Urothelium cell line (cell line): ENCODE data around the gene PIP5K1B.

Experiments
- DNase-seq: peaks from one replicate; pipeline ENCODE4 v3.0.0; 2011; ENCODE audit warnings: low spot score, mixed read lengths
- FAIRE-seq: peaks from 2 replicates; lab custom pipeline; 2011; peaks lifted over from hg19 to GRCh38; lab: Jason Lieb, UNC

PIP5K1B gene

DNA sequence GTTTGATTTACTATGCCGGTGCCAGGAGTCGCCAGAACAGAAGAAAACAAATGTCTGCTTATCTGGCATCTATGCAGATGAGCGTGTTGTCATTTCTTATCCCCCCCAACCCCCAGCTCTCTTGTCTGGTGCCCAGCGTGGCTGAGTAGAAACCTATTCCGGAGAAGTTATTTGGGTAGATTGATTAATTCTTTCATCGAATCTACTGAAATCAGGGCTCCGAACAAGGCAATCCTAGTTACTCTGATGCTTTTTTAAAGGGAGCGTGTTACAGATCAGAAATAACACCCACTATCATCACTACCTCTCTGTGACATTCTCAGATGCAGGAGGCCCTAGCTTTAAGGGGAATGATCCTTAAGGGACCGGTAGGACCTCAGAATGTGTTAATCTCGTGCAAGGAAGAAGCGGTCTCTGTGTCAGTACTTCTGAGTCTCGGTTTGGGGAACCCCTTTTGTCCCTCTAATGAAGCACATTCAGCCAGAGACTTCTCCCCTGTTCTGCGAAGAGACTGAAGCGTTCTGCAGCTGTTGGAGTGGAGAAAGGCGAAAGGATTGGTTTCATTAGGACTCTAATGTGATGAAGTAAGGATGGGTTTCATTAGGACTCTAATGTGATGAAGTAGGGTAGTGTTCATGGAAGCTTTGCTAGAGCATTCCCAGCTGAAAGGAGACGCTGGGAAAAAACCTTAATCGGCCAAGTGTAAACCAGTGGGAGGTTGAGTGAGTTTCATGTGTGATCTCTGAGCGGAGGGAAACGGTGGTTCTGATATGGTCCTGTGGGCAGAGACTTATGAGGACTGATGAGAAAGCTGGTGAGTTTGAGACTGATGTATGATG lies 1.5 kb downstream of the PIP5K1B start:
- no peak for DNase-seq

DNA sequence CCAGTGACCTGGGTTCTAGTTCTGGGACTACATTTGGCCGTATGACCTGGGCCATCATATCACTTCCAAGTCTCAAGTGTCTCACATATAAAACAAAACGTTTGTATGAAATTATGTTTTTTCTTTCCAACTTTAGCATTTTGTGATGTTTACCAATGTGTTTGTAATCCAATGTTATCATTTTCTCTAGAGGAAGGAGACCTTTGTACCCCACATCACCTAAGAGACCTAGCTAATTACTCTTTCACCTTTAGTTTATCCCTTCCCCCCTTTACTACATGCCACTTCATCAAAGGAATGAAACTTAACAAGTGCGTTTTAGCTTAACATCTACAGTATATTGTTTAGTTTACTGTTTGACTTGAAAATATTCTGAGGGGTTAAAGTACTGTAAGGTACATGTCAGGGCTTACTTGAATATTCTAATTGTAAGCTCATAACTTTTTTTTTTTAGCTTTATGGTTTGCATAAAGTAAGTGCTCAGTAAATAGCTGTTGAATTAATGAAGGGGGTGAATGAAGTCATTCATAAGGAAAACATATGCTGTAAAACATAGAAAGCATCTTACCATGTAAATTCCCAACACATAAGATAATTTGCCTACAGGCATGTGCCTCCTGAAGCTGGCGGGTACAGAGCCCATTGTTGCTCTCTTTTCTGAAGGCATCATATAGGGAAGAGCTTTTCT lies 2.9 kb downstream of the PIP5K1B start:
- DNase-seq: no peak
- FAIRE-seq: no peak

More for the DNA sequence above, 1.5 kb downstream of the PIP5K1B start:
- FAIRE-seq: no peak

DNA sequence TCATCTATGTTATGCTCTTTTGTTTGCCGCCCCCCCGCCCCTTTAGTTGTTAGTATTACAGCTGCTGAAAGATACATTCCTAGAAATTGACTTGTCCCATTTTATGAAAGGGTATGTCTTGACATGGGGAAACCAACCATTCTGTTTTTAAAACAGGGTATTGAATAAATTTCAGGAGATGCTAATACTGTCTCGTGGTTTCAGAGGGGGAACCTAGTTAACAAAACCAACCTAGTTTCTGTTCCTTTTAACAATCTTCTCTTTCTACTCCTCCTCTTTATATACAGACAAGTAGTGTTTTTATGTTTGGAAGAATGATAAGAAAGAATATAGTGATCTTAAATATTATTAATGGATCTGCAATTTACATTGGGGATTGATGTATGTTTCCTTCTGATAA lies 3.5 kb downstream of the PIP5K1B start:
- FAIRE-seq (no peak), DNase-seq (no peak)

DNA sequence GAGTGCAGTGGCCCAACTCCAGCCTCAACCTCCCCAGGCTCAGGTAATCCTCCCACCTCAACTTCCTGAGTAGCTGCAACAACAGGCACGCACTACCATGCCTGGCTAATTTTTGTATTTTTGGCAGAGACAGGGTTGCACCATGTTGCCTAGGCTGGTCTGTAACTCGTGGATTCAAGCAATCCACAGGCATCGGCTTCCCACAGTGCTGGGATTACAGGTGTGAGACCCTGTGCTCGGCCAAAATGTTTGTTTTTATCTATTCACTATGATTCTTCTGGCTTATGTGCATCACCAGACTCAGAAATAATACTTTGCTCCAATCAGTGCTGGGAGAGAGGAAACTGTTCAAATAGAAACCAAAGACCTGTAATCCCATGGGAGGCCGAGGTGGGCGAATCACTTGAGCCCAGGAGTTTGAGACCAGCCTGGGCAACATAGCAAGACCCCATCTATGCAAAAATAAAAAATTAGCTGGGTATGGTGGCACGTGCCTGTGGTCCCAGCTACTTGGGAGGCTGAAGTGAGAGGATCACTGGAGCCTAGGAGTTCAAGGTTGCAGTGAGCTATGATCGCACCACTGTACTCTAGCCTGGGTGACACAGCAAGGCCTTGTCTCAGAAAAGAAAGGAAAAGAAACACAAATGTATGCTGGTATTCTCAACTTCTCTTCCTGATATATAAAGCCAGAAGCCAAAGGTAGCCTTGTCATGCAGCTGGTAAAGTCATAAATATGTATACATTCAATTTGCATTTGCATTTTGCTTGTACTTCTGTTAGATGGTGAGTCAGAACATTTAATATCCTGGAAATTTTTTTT lies 4.5 kb downstream of the PIP5K1B start:
- DNase-seq: no peak
- no peak for FAIRE-seq

DNA sequence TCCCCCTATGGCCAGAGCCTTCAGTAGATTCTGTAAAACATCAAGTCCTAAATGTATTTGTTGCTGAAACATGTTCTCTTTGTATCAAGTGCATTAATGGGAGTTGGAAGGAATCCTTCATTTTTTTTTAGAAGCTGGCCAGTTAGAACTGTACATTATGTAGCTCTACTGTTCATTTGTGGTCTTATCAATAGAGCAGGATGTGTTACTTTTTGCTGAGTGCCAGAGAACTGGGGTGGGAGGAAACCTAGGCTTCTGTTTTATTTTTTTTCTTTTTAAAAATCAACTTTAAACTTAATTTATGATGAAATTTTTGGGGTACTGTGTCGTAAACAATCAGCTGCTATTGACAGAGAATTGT lies 5.1 kb downstream of the PIP5K1B start:
- FAIRE-seq (no peak), DNase-seq (no peak)

DNA sequence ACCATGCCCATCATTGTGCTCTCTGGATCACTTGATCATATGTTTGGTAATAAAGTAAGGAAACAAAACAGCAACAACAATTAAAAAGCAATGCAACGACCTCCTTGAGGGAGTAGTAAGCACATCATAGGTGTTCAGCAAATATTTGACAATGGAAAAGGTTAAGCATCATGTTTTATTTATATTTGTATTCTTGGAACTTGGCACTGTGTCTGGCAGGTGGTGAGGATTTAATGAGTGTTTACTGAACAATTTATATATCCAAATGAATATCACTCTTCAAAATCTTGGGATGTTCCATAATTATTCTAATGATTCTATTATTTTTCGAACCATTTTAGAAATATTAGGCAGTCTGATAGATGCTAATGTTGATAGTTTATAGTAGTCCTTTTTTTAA lies 6.2 kb downstream of the PIP5K1B start:
- FAIRE-seq (no peak), DNase-seq (no peak)

DNA sequence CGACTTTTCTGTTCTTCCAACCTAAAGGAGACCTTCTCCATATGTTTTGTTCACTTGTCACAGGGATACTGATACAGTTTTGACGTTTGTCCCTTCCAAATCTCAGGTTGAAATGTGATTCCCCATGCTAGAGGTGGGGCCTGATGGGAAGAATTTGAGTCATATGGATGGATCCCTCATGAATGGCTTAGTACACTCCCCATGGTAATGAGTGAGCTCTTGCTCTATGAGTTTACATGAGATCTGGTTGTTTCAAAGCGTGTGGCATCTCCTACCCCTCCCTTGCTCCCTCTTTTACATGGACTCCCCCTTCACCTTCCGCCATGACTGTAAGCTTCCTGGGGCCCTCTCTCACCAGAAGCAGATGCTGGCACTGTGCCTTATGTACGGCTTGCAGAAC lies 6.9 kb downstream of the PIP5K1B start:
- DNase-seq (no peak), FAIRE-seq (no peak)

DNA sequence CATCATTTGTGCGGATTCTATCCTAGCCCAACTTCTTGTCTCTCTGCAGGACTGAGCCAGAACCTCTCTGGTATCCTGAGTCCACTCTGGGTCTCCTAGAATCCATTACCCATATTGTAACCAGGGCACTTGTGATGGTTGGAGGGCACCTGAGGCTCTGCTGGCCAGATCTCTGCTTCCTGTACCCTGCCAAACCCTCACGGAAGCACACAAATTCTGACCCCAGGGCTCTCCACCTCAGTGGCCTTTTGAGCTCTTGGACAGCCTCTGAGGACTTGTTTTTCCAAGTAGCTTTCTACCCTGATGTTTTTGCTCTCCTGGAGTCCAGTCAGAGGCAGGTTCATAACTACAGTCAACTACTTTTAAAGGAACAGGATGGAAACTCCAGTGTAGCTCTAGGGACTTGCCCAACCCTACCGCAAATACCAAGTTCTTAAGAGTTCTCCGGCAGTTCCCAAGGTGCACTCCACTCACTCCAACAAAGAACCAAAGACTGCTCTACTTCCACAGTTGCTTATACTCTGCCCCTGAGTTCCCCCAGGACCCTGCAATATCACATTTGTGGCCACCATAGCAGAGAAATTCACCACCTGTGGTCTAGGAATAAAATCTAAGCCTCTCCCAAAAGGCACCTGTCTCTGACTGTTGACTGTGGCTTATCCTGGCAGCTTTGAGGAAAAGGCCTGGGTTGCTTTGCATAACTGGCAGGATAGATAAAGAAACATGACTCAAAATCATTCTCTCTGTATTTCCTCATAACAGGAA lies 9.6 kb downstream of the PIP5K1B start:
- no peak for FAIRE-seq
- DNase-seq: no peak

DNA sequence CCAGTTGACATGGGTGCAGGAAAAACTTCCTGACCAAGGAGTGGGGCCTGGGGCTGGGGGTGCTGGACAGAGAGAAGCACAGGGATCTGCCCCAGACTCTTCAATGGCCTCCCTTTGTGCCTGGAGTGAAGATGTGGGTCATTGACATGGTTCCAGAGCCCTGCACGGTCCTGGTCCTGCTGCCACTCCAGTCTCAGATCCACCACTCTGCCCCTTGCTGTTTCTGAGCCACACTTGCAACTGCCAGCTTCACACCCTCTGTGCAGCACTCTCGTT lies 10.1 kb downstream of the PIP5K1B start:
- FAIRE-seq (no peak), DNase-seq (no peak)

DNA sequence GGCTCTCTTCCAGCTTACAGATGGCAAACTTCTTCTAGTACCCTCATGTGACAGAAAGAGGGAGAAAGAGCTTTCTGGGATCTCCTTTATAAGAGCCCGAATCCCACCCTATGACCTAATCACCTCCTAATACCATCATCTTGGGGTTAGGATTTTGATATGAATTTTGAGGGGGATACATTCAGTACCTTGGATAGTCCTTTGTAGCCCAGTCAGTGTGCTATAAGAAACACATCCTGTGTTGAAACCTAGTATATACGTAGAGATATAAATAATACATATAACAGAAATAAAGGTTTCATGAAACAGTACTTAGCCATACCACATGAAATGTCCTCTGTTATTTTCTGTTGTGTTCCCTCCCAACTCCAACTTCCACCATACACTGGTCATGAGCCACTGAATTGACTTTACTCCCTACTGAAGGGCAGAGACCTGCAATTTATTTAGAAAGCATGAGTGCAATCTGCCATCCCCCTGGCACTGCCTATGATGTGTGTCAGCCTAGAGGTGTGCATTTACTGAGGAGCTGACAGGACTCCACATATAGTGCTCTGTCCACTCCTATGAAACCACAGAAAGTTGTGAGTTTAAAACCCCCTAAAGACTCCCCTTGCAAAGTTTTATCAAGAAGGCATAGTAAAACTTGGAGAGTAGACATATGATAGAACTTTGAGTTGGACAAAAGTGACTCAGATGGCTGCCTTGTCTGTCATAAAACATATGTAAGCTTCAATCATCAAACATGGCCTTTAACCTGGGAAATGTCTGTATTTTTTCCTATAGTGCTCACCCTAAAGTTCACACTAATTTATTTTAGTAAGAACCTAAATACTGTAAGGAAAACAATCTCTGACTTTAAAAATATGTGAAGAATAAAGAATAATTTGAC lies 12.8 kb downstream of the PIP5K1B start:
- no peak for DNase-seq
- FAIRE-seq: no peak

DNA sequence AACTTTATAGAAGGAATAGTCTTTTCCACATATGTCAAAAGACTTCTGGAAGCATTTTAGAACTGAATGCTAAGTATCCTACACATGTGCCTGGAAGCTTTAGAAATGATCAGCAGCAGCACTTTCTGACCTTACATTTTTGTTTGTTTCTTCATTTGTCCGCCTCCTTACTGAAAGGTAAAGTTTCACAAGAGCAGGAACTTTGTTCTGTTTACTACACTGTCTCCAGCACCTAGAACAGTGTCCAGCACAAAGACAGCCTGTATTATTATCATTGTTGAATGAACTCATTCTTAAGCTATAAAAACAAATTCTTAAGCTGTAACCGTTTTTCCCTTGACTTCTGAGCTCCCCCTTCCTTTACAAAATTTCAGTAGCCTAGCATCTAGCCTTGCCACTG lies 14.8 kb downstream of the PIP5K1B start:
- DNase-seq: no peak
- FAIRE-seq: no peak

DNA sequence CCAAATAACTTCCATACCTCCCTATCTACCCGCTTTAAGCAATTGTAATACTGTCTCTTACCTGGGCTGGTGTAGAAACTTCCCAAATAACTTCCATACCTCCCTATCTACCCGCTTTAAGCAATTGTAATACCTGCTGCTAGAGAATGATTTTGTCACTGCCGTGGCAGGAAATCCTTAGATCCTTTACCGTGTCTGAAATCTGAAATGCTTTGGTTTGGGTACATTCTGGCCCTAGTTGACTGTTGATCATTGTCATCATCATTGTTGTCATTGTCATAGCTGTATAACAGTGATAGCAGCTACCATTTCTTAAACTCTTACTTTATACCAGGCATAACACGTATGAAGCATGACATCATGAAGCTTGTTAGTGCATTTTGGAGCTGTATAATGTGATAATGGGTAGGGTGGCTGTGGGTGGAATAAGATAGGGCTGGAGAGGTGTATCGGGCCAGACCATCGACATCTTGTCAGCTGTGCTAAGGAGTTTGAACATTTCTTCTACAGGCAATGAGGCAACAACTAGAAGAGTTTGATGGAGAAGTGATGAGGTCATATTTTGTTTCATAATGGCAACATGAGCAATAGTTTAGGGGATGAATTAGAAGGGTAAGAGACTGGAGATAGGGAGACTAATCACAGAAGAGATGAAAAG lies 15.7 kb downstream of the PIP5K1B start:
- DNase-seq: no peak
- FAIRE-seq: no peak

DNA sequence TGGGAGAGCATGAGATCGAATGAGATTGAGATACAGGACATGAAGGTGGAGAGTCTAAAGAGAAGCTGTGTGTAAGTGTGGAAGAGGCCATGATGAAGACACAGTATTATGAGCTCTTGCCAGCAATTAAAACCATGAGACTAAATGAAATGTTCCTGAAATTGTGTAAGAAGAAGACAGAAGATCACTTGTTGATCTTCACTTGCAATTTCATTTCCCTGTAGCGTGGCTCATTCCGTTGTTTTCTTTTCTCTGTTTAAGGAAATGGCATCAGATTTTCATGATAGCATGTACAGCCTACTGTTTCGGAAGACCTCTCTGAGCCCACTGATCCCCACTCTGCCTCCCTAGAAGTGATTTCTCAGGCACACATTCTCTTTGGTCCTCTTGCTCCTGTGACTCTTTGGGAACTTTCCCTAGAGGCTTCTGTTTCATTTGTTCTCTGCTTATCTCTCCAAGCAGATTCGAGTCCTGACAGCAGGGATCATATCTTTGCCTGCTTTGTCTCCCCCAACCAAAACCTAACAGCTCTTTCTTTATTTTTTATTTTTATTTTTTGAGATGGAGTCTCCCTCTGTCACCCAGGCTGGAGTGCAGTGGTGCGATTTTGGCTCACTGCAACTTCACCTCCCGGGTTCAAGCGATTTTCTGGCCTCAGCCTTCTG lies 16.8 kb downstream of the PIP5K1B start:
- DNase-seq (no peak), FAIRE-seq (no peak)

DNA sequence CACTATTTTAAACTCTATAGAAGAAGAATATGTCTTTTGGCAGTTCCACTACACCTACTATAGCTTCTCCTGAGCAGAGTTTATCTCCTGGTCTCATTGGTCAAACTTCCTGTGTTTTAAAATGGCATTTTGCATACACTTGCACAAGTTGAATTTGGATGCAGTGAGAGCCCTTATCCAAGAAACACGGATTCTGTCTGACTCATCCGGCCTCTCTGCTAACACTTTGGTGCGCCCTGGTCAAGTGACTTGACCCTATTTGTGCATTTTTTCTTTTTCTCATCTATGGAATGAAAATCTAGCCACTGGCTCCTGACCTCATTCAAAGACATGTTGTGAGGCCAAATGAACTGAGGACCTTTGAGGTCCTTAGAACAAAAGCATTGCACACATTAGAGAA lies 20.0 kb downstream of the PIP5K1B start:
- FAIRE-seq (no peak), DNase-seq (no peak)

DNA sequence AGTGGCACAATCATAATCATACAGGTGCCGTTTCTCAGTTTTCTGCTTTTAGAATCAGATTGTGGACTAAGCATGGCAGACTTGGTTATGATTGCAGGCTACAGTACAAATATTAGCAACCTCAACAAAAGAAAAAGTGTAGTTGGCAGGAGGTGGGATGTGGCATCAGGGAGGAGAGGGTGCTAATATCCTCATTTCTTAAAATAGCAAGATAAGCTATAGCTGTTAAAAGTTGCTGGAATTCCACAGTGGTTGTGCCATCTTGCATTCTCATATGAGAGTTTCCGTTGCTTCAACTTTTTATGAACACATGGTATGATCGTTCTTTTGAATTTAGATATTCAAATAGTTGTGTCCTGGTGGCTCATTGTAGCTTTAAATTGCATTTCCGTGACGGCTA lies 21.4 kb downstream of the PIP5K1B start:
- DNase-seq: no peak
- no peak for FAIRE-seq

DNA sequence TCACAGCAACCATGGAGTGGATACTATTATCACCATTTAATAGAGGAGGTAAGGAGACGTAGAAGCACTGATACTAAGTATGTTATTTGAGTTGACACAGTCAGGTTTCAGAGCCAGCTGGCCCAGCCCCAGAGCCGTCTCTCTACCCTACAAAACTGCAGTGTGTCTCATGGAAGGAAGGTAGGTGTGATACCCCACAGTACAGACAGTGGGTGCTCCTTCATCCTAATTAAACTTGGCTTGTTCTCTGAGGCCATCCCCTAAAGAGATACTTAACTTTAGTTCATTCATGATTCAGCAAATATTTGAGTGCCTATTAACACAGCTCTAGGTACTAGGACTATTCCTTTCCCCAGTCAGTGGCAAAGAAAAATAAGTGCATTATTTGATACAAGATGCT lies 22.6 kb downstream of the PIP5K1B start:
- no peak for DNase-seq
- no peak for FAIRE-seq

DNA sequence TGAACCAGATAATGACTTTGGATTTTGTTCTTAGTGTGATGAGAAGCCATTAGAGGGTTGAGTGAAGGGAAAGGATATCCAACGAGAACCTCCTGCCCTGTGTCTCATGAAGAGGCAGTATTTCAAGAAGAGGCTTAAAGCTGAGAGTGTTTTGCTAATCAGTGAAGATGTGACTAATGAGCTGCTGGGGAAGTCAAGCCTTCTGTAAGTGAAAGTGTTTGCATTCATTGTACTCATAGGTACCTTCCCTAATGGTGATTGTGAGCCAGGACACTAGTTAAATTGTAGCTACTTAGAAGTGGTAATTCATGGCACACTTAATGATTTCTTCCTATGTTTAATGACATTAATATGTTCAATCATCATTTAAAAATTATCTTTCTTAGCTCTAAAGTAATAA lies 23.7 kb downstream of the PIP5K1B start:
- no peak for FAIRE-seq
- no peak for DNase-seq

DNA sequence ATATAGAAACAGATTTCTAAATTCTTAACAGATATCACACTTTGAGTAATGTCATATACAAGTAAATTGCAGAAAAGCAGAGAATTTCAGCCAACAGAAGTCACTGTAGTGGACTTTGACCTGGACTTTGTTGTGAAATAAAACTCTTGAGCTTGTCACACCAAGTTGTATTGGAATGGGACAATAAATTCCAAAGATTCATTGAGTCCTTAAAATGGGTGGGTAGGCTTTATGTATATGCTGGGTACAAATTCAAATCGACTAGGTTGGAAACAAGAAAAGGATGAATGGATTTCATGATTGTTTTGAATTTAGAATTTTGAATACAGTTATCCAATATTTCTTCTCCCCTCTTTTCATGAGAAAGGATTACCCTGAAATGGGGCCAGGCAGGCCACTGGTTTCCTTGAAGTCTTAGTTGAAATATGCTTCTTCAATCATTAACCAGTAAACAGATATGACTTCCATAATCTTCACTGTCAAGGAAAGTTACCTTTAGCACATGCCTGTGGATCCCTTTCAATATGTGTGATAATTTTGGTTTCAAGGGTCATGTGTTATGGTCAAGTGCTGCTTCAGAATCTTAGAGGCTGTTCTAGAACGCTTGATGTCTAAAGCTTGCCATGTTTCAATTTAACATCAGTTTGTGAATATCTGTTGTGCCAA lies 25.7 kb downstream of the PIP5K1B start:
- no peak for FAIRE-seq
- DNase-seq: no peak

DNA sequence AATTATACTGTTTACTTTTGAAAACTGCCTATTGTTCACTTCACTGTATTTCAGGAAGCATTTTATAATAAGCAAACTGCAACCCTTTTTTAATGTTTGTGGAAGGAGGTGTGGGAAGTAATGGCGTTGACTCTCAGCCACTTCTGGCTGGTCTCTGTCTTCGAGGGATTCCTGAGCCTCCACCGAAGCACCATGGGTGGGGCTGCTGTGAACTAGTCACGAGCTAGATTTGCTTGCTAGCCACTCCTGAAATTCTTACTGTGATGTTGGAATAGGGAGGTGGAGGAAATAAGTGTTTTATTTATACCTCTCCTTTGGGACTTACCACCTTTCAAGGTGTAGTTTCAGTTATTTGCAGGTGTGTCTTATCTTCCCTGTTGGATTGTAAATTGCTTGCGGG lies 26.8 kb downstream of the PIP5K1B start:
- no peak for DNase-seq
- no peak for FAIRE-seq
